HepG2 (cell line): ENCODE measurements around the gene FGGY.

Experiments
- ATAD3A ChIP-seq: sonication (generic); formaldehyde crosslinking; IDR thresholded peaks from 2 replicates; pipeline ENCODE4 v1.4.0; 2020; ENCODE audit warnings: missing genetic modification reagents
- HOXA7 ChIP-seq: sonication (generic); formaldehyde crosslinking; IDR thresholded peaks from 2 replicates; pipeline ENCODE4 v1.8.1; 2022; ENCODE audit warnings: mild to moderate bottlenecking, missing genetic modification reagents, moderate library complexity
- POLR2A ChIP-seq, 2 experiments: IDR thresholded peaks; 2 replicates each; pipeline ENCODE4 v1.6.1; 2011; ENCODE audit warnings: low read depth in 2 of 2, low read length in 2 of 2, mild to moderate bottlenecking in 1 of 2, moderate library complexity in 1 of 2; ENCODE audit not compliant: insufficient read depth in 1 of 2
- SMARCE1 ChIP-seq: fragments of 450-650 bp; IDR thresholded peaks from 2 replicates; pipeline ENCODE4 v1.6.1; 2017; ENCODE audit warnings: borderline replicate concordance
- TAF1 ChIP-seq: sonication (generic); formaldehyde crosslinking; IDR thresholded peaks from 2 replicates; pipeline ENCODE4 v1.4.0; 2020; ENCODE audit warnings: missing genetic modification reagents
- YY1 ChIP-seq: IDR thresholded peaks from 2 replicates; pipeline ENCODE4 v1.6.1; 2011; ENCODE audit warnings: low read length, low read depth, moderate library complexity, mild to moderate bottlenecking; ENCODE audit not compliant: insufficient read depth, insufficient replicate concordance
- ZNF138 ChIP-seq: sonication (generic); formaldehyde crosslinking; IDR thresholded peaks from 2 replicates; pipeline ENCODE4 v1.5.0; 2020; ENCODE audit warnings: mild to moderate bottlenecking, low read depth, missing genetic modification reagents
- ZNF3 ChIP-seq: IDR thresholded peaks from 2 replicates; pipeline ENCODE4 v1.7.0; 2017; ENCODE audit warnings: inconsistent platforms
- ZSCAN20 ChIP-seq: sonication (generic); formaldehyde crosslinking; IDR thresholded peaks from 2 replicates; pipeline ENCODE4 v1.4.0; 2020; ENCODE audit warnings: missing genetic modification reagents, mild to moderate bottlenecking, borderline replicate concordance
- TF ChIP-seq, protein P1 (sequence below): sonication (generic); formaldehyde crosslinking; IDR thresholded peaks from 2 replicates; pipeline ENCODE4 v1.5.0; 2020; ENCODE audit warnings: mild to moderate bottlenecking, missing genetic modification reagents, moderate library complexity
- TF ChIP-seq, protein P2 (sequence below): sonication (generic); formaldehyde crosslinking; IDR thresholded peaks from 2 replicates; pipeline ENCODE4 v1.8.1; 2023; ENCODE audit warnings: mild to moderate bottlenecking, missing genetic modification reagents, borderline replicate concordance
- TF ChIP-seq, protein P3 (sequence below): sonication (generic); formaldehyde crosslinking; IDR thresholded peaks from 2 replicates; pipeline ENCODE4 v1.4.0; 2020; ENCODE audit warnings: mild to moderate bottlenecking, missing genetic modification reagents
- TF ChIP-seq, protein P4 (sequence below): fragments of 450-650 bp; IDR thresholded peaks from 2 replicates; pipeline ENCODE4 v1.6.1; 2017; ENCODE audit warnings: mild to moderate bottlenecking
- TF ChIP-seq, protein P5 (sequence below): sonication (generic); formaldehyde crosslinking; IDR thresholded peaks from 2 replicates; pipeline ENCODE4 v1.4.0; 2020; ENCODE audit warnings: mild to moderate bottlenecking, missing genetic modification reagents

DNA sequence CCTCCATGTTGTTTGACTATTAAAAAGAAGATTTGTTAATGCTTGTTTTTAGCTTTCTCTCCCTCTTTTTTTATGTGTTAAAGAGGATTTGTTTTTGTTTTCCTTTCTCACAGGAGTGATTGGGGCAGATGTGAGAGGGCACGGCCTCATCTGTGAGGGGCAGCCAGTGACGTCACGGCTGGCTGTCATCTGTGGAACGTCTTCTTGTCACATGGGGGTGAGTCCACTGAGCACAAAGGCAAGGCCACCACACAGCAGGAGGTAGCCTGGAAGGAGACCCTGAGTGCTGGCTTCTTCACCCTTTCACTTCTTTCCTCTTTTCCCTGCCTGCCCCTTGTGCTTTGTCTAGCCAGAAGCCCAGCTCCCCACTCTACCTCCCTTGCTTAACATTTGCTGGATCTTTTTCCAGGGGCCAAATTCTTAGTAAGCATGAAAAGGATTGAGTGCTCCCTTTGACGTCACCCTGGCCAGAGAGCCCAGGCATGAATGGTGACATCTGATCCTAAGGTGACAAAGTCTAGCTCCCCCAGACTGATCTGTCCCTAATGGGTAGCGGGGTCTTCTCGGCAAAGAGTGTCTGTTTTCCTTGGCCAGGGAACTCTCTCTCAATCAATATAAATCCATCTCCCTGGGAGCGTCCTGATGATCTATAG is 257.2 kb downstream of the FGGY start:
- TF ChIP-seq, protein P1, sequence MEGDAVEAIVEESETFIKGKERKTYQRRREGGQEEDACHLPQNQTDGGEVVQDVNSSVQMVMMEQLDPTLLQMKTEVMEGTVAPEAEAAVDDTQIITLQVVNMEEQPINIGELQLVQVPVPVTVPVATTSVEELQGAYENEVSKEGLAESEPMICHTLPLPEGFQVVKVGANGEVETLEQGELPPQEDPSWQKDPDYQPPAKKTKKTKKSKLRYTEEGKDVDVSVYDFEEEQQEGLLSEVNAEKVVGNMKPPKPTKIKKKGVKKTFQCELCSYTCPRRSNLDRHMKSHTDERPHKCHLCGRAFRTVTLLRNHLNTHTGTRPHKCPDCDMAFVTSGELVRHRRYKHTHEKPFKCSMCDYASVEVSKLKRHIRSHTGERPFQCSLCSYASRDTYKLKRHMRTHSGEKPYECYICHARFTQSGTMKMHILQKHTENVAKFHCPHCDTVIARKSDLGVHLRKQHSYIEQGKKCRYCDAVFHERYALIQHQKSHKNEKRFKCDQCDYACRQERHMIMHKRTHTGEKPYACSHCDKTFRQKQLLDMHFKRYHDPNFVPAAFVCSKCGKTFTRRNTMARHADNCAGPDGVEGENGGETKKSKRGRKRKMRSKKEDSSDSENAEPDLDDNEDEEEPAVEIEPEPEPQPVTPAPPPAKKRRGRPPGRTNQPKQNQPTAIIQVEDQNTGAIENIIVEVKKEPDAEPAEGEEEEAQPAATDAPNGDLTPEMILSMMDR = no peak
- TF ChIP-seq ZNF3 (CRISPR knock-in tag) (no peak), TAF1 (no peak), SMARCE1 (no peak), HOXA7 (no peak), ATAD3A (no peak), YY1 (no peak), ZNF138 (CRISPR knock-in tag) (no peak), POLR2A (IDR thresholded peaks at IDR 0.05; ENCODE audit: insufficient read depth in 1 of 2, low read depth in 2 of 2, low read length in 2 of 2) (no peak), ZSCAN20 (CRISPR knock-in tag) (no peak)
- TF ChIP-seq, protein P2, sequence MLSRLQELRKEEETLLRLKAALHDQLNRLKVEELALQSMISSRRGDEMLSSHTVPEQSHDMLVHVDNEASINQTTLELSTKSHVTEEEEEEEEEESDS (CRISPR knock-in tag) = no peak
- TF ChIP-seq, protein P3, sequence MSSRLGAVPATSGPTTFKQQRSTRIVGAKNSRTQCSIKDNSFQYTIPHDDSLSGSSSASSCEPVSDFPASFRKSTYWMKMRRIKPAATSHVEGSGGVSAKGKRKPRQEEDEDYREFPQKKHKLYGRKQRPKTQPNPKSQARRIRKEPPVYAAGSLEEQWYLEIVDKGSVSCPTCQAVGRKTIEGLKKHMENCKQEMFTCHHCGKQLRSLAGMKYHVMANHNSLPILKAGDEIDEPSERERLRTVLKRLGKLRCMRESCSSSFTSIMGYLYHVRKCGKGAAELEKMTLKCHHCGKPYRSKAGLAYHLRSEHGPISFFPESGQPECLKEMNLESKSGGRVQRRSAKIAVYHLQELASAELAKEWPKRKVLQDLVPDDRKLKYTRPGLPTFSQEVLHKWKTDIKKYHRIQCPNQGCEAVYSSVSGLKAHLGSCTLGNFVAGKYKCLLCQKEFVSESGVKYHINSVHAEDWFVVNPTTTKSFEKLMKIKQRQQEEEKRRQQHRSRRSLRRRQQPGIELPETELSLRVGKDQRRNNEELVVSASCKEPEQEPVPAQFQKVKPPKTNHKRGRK (CRISPR knock-in tag) = no peak
- TF ChIP-seq, protein P4, sequence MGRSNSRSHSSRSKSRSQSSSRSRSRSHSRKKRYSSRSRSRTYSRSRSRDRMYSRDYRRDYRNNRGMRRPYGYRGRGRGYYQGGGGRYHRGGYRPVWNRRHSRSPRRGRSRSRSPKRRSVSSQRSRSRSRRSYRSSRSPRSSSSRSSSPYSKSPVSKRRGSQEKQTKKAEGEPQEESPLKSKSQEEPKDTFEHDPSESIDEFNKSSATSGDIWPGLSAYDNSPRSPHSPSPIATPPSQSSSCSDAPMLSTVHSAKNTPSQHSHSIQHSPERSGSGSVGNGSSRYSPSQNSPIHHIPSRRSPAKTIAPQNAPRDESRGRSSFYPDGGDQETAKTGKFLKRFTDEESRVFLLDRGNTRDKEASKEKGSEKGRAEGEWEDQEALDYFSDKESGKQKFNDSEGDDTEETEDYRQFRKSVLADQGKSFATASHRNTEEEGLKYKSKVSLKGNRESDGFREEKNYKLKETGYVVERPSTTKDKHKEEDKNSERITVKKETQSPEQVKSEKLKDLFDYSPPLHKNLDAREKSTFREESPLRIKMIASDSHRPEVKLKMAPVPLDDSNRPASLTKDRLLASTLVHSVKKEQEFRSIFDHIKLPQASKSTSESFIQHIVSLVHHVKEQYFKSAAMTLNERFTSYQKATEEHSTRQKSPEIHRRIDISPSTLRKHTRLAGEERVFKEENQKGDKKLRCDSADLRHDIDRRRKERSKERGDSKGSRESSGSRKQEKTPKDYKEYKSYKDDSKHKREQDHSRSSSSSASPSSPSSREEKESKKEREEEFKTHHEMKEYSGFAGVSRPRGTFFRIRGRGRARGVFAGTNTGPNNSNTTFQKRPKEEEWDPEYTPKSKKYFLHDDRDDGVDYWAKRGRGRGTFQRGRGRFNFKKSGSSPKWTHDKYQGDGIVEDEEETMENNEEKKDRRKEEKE = no peak
- TF ChIP-seq, protein P5, sequence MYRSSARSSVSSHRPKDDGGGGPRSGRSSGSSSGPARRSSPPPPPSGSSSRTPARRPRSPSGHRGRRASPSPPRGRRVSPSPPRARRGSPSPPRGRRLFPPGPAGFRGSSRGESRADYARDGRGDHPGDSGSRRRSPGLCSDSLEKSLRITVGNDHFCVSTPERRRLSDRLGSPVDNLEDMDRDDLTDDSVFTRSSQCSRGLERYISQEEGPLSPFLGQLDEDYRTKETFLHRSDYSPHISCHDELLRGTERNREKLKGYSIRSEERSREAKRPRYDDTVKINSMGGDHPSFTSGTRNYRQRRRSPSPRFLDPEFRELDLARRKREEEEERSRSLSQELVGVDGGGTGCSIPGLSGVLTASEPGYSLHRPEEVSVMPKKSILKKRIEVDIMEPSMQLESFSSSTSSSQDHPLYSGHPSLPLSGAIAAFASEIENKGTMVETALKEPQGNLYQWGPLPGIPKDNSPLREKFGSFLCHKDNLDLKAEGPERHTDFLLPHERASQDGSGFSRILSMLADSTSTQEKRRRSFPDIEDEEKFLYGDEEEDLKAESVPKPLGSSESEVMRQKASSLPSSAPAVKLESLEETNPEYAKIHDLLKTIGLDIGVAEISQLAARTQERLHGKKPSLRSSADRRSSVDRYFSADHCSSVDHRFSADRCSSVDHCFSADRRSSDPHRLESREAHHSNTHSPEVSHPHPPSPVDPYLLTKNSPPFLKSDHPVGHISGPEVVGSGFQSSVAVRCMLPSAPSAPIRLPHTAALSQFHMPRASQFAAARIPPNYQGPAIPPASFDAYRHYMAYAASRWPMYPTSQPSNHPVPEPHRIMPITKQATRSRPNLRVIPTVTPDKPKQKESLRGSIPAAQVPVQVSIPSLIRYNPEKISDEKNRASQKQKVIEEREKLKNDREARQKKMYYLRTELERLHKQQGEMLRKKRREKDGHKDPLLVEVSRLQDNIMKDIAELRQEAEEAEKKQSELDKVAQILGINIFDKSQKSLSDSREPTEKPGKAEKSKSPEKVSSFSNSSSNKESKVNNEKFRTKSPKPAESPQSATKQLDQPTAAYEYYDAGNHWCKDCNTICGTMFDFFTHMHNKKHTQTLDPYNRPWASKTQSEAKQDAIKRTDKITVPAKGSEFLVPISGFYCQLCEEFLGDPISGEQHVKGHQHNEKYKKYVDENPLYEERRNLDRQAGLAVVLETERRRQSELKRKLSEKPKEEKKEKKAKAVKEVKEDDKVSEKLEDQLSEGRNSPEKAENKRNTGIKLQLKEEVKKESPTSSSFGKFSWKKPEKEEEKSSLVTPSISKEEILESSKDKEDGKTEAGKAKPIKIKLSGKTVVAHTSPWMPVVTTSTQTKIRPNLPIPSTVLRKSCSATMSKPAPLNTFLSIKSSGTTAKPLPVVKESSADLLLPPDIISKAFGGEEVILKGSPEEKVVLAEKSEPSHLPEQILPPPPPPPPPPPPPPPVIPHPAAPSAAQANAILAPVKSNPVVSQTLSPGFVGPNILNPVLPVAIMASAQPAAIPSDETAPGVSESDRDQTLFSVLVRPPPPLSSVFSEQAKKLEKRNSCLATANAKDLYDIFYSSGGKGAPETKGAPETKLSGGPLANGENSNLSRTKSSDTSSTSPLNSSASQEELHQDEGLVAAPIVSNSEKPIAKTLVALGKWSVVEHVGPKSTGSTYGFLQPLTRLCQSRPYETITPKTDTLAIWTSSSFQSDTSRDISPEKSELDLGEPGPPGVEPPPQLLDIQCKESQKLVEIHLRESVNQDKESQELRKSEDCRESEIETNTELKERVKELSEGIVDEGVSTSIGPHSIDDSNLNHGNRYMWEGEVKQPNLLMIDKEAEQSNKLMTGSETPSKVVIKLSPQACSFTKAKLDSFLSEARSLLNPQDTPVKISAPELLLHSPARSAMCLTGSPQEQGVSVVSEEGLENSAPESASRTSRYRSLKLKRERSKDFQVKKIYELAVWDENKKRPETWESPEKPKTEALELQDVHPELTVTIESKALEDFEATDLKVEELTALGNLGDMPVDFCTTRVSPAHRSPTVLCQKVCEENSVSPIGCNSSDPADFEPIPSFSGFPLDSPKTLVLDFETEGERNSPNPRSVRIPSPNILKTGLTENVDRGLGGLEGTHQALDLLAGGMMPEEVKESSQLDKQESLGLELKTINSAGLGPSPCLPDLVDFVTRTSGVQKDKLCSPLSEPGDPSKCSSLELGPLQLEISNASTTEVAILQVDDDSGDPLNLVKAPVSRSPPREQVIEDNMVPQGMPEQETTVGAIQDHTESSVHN (CRISPR knock-in tag) = no peak
